ENCODE results near the gene FRS3.

DNA sequence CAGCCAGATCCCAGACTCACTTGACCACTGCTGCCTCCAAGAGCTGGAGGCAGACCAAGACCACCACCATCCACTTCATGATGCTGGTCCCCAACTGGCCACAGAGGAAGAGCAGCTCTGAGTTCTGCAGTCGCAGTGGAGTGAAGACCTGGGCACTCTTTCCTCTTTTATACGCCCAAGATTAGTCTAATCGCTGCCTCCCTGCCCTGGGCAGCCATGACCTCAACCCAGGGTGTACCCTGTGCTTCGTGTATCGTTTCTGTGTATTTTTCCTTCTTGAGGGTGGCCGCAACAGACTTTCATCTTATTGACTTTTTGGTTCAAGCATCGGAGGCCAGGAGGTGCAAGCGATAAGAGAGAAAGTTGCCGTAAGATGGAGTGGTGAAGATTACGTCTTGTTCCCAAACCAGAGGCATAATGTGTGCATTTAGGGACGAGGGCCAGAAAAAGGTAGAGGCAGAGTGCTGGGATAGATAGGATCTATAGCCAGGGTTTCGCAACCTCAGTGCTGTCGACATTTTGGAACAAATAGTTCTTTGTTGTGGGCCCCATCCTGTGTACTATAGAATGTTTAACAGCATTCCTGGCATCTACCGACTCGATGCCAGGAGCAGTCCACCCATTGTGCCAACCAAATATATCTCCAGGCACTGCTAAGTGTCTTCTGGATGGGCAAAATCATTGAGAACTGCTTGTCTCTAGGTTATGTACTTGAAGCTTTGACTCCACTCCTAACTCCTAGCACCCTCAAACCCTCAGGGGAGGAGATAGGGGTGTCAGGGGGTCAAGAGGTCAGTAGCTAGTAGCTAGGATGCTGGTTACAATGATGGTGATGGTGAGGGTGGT, 32.2 kb downstream of the FRS3 start, which contains the start of gene PGC:
- TF ChIP-seq, protein P1, sequence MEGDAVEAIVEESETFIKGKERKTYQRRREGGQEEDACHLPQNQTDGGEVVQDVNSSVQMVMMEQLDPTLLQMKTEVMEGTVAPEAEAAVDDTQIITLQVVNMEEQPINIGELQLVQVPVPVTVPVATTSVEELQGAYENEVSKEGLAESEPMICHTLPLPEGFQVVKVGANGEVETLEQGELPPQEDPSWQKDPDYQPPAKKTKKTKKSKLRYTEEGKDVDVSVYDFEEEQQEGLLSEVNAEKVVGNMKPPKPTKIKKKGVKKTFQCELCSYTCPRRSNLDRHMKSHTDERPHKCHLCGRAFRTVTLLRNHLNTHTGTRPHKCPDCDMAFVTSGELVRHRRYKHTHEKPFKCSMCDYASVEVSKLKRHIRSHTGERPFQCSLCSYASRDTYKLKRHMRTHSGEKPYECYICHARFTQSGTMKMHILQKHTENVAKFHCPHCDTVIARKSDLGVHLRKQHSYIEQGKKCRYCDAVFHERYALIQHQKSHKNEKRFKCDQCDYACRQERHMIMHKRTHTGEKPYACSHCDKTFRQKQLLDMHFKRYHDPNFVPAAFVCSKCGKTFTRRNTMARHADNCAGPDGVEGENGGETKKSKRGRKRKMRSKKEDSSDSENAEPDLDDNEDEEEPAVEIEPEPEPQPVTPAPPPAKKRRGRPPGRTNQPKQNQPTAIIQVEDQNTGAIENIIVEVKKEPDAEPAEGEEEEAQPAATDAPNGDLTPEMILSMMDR (conservative IDR thresholded peaks at IDR 0.05; ENCODE audit: low read length), result no peak
- TF ChIP-seq EZH2phosphoT487 (IDR thresholded peaks at IDR 0.05; ENCODE audit: borderline replicate concordance, low read depth, low read length), result no peak
